ENCODE measurements around the gene GALNT12.

GRCh38 chr9:98818764-98819163 is 11.3 kb downstream of the GALNT12 start:
- no peak for TF ChIP-seq CTCF (IDR thresholded peaks at IDR 0.05; ENCODE audit: insufficient read depth, low read depth, low read length)
- no peak for TF ChIP-seq EZH2 (IDR thresholded peaks at IDR 0.05; ENCODE audit: insufficient read depth, low read length)
